22Rv1 (cell line): ENCODE measurements around the gene RAD51.

ENCODE experiments used
- ZFX ChIP-seq: fragments of 450-650 bp; IDR thresholded peaks from 2 replicates; pipeline ENCODE4 v1.6.1; 2017; ENCODE audit warnings: antibody characterized with exemption, borderline replicate concordance
- TF ChIP-seq, protein P1 (sequence below): fragments of 450-650 bp; IDR thresholded peaks from 2 replicates; pipeline ENCODE4 v1.5.1; 2017; ENCODE audit warnings: mild to moderate bottlenecking

GRCh38 chr15:40696228-40696627 lies 1.3 kb downstream of the RAD51 start:
- TF ChIP-seq, protein P1, sequence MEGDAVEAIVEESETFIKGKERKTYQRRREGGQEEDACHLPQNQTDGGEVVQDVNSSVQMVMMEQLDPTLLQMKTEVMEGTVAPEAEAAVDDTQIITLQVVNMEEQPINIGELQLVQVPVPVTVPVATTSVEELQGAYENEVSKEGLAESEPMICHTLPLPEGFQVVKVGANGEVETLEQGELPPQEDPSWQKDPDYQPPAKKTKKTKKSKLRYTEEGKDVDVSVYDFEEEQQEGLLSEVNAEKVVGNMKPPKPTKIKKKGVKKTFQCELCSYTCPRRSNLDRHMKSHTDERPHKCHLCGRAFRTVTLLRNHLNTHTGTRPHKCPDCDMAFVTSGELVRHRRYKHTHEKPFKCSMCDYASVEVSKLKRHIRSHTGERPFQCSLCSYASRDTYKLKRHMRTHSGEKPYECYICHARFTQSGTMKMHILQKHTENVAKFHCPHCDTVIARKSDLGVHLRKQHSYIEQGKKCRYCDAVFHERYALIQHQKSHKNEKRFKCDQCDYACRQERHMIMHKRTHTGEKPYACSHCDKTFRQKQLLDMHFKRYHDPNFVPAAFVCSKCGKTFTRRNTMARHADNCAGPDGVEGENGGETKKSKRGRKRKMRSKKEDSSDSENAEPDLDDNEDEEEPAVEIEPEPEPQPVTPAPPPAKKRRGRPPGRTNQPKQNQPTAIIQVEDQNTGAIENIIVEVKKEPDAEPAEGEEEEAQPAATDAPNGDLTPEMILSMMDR: no peak
- TF ChIP-seq ZFX: no peak
